Activated CD4-positive, alpha-beta T cell treated with anti-CD3 and anti-CD28 coated beads for 1 hour (primary cell): ENCODE data around the gene IGFN1.
"Not testable (repeated sequence)": the region's sequence is repeated elsewhere in the genome, so short reads cannot be mapped to it uniquely, and the experiment has no call there.

Experiments
- DNase-seq: peaks from one replicate; pipeline ENCODE4 v3.0.0-alpha.2; 2020

The IGFN1 gene

GRCh38 chr1:201190624-201191051 is at the start of gene IGFN1:
Gene IGFN1 (plus strand): TSS chr1:201190824. CDS start chr1:201193294, 2,470 bp downstream.
- no peak for DNase-seq

DNA sequence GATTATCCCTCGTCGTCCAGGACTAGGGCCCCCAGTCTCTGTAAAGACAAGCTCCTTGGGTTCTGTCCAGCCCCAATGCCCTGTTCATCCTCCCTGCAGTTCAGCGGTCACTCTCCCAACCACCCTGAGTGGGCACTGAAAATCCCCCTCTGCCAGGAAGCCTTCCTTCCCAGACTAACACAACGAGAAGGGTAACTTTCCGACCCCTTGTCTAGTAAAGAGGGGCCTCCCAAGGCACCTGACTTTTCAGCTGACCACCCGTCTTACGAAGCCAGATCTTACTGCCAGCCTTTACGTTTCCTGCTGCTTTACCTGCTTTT is 49.7 kb upstream of the IGFN1 start:
- no peak for DNase-seq

- no peak for DNase-seq
Observed at GRCh38 chr1:201141418-201141817, 49.2 kb upstream of the IGFN1 start.

GRCh38 chr1:201142011-201142848 is 48.4 kb upstream of the IGFN1 start:
- DNase-seq, result no peak

GRCh38 chr1:201142849-201143725 is 47.5 kb upstream of the IGFN1 start:
- no peak for DNase-seq

DNA sequence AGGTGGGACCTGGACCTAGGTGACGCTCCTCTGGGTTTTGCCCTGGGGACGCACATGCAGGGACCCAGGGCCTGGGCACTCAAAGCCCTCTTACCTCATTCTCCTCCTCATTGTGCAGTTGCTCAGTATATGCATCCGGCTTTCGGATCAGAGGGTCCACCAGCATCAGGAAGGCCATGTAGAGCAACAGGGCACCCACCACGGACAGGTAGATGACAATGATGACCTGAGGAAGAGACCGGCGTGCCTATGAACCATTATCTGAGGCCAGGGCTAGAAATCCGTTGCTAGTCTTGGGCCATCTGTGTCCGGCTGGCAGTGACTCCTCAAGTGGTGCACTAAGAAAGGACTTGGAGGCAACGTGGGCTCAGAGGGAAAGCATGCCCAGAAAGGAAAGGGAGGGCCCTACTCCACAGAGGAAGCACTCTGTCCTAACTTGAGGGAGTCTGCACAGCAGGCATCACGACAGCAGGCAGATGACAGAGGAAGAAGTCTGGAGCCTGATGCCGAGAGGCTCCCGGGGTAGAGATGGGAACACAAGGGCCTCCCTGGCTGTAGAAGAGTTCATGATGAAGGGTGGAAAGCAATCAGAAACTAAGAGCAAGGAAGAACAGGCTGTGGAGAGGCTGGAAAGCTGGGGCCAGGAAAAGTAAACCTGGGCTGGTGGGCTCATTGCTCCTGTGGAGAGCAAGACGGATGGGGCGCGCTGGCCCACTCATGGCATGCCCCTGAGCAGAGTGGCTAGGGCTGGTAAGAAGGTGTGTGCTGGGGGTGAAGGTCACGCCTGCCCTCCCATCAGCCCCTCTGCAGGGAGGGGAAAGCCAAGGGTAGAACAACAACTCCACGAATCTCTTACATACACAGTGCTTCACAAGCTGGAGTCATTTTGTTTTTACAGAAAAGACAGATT is 46.6 kb upstream of the IGFN1 start:
- no peak for DNase-seq

- DNase-seq, result no peak
Observed at GRCh38 chr1:201144701-201145100, 45.9 kb upstream of the IGFN1 start.

GRCh38 chr1:201145132-201145531 is 45.5 kb upstream of the IGFN1 start:
- no peak for DNase-seq

DNA sequence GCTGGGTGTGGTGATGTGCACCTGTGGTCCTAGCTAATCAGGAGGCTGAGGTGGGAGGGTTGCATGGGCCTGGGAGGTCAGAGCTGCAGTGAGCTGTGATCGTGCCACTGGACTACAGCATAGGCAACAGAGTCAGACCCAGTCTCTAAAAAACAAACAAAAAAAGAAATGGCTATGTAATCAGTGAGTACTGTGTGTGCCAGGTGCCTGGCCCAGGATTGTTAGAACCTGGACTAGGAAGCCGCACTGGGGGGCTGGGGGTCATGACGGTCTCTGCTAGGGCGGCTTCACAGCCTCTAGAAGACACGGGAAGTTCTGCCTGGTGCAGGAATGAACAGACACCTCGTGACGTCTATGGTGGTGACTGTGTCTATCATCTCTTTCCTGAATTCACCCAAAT is 44.8 kb upstream of the IGFN1 start:
- no peak for DNase-seq

DNA sequence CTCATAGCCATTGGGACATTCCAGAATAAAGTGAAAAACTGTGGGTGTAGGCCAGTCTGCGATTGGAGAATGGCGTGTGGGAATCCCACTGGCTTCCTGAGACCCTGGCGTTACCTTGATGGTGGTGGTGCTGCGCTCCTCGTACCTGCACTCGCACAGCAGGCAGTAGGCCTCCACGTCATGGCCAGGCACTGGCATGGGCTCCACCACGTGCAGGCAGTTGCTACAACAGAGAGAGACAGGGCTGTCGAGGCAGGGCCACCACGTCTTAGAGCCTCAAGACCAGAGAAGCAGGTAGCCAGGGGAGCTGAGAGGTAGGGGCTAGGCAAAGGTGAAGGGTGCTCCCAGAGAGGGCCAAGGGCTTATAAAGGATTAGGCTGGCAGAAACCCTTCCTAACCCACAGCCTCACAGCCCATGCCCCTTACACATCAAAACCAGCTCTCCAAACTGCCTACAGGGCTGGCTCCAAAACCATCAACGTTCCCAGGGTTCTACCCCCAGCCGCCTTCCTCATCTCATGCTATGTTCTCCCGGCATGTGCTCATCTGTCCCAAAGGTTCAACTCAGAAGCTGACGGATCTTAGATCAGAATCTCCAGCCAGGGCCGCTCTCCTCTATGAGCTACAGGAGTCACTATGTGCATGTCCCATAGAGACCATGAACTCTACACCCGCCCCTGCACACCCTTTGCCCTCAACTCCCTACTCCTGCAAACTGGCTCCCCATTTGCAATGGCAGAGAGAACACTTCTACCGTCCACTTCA is 43.8 kb upstream of the IGFN1 start:
- DNase-seq, result no peak

GRCh38 chr1:201147396-201148015 is 43.1 kb upstream of the IGFN1 start:
- no peak for DNase-seq

DNA sequence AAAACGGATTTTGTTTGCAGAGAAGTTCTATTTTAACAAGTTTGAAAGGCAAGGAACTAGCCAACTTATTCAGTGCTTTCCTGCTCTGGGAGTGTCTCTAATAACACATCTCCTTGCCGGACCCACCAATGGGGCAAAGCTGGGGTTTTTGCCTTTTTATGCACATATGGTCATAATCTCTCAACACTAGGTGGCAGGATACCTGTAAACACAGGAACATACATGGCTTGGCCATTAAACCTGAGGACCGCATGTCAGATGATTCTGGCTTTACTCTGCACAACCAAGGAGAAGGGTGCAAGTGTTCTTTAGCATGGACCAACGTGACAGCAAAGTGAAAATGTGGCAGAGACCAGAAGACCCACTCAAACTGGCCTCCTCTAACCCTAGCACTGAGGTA is 41.2 kb upstream of the IGFN1 start:
- no peak for DNase-seq

DNA sequence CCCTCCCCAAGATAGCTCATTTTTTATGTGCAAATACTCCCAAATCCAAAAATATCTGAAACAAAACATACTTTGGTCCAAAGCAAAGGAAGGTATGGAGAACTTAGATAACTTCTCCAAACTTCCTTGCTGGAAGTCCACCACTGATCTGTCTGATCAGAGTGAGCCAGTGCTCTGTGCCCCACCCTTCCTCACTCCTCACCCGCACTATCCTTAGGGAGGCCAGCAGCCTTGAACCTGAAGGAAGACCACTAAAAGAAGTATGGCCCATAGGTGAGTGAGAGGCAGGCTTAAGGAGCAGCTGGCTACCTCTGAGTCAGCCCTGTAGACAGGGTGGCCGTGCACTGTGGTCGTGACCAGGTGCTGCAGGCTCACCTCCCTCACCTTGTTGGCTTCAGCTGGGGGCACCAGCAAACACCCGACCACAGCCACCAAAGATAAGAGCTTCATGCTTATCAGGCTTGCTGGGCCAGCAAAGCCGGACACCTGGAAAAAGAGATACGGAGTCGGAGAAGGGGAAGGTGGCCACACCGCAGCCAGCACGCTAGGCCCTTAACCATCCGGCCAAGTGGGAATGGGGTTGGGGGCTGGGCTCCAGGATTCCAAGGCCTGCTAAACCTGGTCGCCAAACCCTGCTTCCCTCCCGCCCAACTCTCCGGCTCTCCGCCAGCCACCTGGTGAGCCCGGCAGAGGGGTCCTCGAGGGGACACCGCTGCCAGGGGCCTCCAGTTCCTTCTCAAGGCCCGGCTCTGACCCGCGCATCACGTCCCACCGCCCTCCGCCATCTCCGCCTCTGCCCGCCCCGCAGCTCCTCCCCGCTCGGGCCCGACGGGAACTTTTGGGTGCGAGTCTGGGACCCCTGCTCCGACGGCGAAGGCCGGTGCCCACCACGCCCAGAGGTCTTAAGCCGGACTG is 36.9 kb upstream of the IGFN1 start:
- no peak for DNase-seq

DNA sequence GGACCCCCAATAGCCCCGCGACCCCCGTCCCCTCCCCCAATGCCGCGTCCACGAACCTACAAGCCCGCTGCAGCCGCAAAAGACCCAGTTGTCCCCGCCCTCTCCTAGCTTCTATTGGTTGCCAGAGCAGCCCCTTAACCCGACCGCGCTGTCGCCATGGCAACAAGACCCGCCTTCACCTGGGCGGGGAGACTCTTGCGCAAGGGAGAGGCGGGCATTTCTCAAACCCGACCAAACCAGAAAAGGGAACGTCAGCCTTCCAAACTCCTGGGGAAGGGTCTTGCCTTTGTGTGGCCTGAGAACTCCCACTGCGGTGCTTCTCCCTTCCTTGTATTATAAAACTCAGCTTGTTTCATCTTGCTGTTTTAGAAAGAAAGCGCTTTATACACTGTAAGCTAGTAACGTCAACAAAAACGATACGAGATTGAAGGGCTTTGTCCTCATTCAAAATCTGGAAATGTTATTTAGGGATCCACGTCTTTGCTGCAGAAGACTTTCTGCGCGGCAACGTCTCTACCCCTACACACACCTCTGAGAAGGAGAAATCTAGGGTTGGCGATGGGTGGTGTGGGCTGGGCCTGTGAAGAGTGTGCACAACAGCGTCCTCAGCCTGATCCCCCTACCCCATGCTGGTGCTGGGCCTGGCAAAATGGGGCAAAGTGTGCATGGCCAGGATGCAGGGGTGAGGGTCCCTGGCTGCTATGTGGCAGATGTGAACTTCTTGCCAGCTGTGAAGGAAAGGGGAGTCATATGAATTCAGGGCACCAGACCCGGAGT is 36.0 kb upstream of the IGFN1 start, which contains the start of gene TMEM9:
TSS of gene TMEM9 (minus strand) at position 86 of the 777 bp plus-strand sequence. CDS start 551 bp downstream, outside the sequence.
- DNase-seq, result peak; percentile 98

- DNase-seq, result no peak
Observed at GRCh38 chr1:201155354-201155753, 35.3 kb upstream of the IGFN1 start.

GRCh38 chr1:201156346-201156745 is 34.3 kb upstream of the IGFN1 start:
- DNase-seq, result no peak

GRCh38 chr1:201156819-201157218 is 33.8 kb upstream of the IGFN1 start:
- DNase-seq, result no peak

DNA sequence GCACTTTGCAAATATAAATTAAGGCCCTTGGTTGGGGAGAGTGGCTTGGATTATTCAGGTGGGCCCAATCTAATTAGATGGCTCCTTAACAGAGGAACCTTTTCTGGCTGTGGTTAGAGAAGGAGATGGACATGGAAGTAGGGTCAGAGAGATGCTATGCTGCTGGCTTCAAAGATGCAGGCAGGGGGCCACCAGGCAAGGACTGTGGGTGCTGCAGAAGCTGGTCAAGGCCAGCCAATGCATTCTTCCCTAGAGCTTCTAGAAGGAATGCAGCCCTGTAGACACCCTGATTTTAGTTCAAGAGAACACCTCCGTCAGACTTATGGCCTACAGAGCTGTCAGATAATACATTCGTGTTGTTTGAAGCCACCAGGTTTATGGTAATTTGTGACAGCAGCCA is 32.7 kb upstream of the IGFN1 start:
- no peak for DNase-seq

- not testable (repeated sequence) for DNase-seq
Observed at GRCh38 chr1:201163036-201163435, 27.6 kb upstream of the IGFN1 start.

- DNase-seq, result no peak
Observed at GRCh38 chr1:201163707-201164106, 26.9 kb upstream of the IGFN1 start.
